GM08714 (cell line): Measurements from ENCODE around the gene CATSPER3.

Experiments
- H3K4me3 ChIP-seq: fragments of 200-500 bp; sonication (Bioruptor generic); 2 replicates; pipeline ENCODE4 v1.5.1; 2014; ENCODE audit warnings: mild to moderate bottlenecking, low read length, inconsistent platforms
- ZNF274 ChIP-seq: IDR thresholded peaks from 2 replicates; pipeline ENCODE4 v1.6.1; 2012; ENCODE audit warnings: mild to moderate bottlenecking, low read depth, low read length

CATSPER3 gene

GRCh38 chr5:135055396-135055795, 87.7 kb downstream of the CATSPER3 start:
- TF ChIP-seq ZNF274 = no peak
- no peak overlapping the region for H3K4me3 ChIP-seq

DNA sequence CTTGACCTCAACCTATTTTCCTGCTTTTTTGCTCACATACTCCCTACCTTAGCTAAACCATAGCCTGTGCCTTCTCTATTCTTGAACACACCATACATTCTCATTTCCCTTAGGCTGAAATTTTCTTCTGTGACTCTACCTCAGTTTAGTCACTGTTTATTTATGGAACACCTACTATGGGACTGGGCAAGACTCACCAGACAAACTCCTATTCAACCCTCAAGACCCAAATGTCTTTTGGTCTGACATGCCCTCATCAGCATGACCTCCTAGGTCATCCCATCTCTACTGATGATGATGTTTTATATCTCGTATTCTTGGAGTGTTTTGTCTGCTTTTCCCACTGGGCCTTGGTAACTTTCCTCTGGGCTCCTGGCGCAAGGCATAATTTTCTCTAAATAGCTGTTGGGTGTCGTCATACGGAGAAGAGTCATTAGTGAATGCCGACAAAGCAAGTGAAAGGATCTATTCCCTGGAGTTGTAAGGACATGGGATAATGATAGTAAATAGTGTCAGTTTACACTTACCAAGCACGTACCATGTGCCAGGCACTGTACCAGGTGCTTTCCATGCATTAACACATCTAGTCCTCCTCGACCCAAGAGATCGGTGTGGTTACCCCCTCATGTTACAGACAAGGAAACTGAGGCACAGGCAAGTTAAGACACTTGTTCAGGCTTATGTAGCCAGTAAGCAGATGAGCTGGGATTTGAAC, 88.8 kb downstream of the CATSPER3 start:
- H3K4me3 ChIP-seq = no peak overlapping the region
- TF ChIP-seq ZNF274 = no peak

DNA sequence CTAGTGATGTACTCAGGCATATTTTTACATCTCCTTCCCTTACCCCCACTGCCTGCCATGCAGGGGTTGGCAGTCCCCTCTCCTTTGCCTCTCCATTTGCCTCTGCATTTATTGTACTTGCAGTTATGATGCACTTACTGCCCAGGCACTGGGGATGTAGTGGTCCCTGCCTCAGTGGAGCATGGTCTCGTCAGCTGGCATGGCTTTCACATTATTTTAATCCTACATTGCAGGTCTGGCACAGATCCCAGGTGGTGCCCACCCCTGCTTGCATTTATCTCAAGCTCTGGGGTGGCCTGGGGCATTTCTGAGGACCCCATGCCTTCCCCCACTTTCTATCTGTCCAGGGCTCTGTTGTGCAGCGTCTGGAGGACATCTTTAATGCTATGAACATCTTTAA, 89.5 kb downstream of the CATSPER3 start:
- TF ChIP-seq ZNF274 = no peak

GRCh38 chr5:135058331-135058732, 90.6 kb downstream of the CATSPER3 start:
- no peak for TF ChIP-seq ZNF274
- H3K4me3 ChIP-seq = no peak overlapping the region

More for the DNA sequence above, 89.5 kb downstream of the CATSPER3 start:
- H3K4me3 ChIP-seq = no peak overlapping the region

DNA sequence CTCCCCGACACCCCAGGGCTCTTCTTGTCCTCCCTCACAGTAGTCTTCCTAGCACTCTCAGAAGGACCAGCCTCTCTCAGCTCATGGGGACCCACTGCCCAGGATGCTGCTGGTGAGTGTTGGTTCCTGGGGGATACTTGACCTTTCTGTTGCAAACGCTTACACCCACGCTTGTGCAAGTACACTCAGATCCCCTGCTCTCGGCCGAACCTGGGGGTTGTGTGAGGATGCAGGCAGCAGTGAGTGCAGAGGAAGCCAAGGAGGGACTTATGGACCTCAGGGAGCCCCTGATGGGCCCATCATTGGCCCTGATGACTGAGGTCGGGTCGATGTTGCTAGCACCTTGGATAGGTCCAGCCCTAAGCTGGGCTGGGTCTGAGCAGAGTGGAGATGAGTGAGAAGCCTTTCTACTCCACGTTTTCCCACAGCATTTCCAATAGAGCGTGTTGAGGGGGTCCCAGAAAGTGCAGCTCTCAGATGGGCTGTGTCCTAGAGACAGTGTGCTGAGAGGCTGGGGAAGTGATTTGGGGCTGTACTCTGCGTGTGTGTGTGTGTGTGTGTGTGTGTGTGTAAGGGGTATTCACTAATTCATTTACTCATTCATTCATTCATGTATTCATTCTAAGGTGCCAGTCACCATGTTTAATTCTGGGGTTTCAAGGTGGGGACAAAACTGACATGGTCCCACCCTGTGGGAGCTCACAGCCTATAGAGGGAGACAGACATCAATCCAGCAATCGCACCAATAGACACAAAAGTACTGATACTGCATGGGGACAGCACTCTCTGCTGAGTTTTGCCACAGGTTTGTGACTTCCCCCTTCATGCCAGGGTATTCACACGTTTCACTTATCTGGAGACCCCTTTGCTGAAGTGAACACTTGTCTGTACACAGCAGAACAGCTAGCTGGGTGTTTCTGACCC, 91.6 kb downstream of the CATSPER3 start:
- no peak for TF ChIP-seq ZNF274
- no peak overlapping the region for H3K4me3 ChIP-seq

- TF ChIP-seq ZNF274 = no peak
- no peak overlapping the region for H3K4me3 ChIP-seq
Measured at GRCh38 chr5:135060021-135060420, 92.3 kb downstream of the CATSPER3 start.

- no peak for TF ChIP-seq ZNF274
- H3K4me3 ChIP-seq = no peak overlapping the region
Measured at GRCh38 chr5:135061001-135061400, 93.3 kb downstream of the CATSPER3 start.
